ENCODE measurements around the gene SDR42E2.
"Not testable (repeated sequence)": the region's sequence is repeated elsewhere in the genome, so short reads cannot be mapped to it uniquely, and the experiment has no call there.

Gene SDR42E2

DNA sequence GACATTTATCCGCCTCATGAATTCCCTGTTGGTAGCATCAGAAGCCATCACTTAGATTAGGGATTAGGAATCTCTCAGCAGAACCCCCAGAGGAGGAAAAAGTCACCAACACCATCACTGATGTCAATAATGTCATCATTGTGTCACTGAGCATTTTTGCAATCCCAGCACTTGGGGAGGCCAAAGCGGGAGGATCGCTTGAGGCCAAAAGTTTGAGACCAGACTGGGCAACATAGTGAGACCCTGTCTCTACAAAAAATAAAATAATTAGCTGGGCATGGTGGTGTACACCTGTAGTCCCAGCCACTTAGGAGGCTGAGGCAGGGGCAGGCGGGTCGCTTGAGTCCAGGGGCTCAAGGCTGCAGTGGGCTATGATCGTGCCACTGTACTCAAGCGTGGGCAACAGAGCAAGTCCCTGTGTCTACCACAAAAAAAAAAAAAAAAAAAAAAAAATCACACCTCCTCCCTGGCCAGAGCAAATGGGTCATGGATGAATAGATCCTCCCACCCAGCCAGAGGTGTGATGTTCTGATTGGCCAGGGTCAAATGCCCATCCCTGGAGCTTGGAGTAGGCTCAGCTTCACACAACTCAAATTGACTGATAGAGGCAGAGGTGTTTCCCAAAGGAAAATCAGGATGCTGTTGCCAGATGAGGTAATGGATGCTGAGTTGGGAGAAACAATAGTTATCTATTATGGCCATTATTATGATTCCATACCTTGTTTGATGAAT is 38.4 kb upstream of the SDR42E2 start:
- H3K9me3 Mint-ChIP-seq, result peaks cover 6% of the 10 kb centered on the region
- TF ChIP-seq, protein P1, sequence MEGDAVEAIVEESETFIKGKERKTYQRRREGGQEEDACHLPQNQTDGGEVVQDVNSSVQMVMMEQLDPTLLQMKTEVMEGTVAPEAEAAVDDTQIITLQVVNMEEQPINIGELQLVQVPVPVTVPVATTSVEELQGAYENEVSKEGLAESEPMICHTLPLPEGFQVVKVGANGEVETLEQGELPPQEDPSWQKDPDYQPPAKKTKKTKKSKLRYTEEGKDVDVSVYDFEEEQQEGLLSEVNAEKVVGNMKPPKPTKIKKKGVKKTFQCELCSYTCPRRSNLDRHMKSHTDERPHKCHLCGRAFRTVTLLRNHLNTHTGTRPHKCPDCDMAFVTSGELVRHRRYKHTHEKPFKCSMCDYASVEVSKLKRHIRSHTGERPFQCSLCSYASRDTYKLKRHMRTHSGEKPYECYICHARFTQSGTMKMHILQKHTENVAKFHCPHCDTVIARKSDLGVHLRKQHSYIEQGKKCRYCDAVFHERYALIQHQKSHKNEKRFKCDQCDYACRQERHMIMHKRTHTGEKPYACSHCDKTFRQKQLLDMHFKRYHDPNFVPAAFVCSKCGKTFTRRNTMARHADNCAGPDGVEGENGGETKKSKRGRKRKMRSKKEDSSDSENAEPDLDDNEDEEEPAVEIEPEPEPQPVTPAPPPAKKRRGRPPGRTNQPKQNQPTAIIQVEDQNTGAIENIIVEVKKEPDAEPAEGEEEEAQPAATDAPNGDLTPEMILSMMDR (IDR thresholded peaks at IDR 0.05), result no peak
- H3K4me1 Mint-ChIP-seq, result no peaks in the 10 kb centered on the region
- H3K27ac Mint-ChIP-seq, result no peak overlapping the region
- H3K36me3 Mint-ChIP-seq (ENCODE audit: low read depth), result no peaks in the 10 kb centered on the region
- DNase-seq, result no peak
- no peak overlapping the region for H3K4me3 Mint-ChIP-seq
- H3K27me3 Mint-ChIP-seq (ENCODE audit: low read depth, poor library complexity), result peaks cover 35% of the 10 kb centered on the region

DNA sequence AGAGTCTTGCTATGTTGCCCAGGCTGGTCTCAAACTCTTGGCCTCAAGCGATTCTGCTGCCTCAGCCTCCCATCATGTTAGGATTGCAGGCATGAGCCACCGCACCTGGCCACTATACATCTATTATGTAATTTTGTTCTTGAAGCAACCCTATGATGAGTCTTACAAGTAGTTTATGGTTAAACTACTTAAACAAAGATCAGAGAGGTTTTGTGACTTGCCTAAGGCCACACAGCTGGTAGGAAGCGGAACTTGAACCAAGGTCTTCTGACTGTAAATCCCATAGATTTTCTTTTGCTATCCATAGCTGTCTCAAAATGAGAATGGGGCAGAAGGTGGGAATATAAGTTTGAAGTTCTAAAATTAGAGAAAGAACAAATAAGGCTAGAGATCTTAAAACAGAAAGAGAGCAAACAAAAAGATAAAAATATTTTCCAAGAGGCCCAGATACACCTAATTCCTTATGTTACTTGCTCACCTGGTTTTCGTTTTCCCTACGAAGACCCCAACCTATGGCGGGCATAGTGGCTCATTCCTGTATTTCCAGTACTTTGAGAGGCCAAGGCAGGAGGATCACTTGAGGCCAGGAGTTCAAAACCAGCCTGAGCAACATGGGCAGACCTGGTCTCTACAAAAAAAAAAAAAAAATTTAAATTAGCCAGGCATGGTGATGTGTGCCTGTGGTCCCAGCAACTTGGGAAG is 37.6 kb upstream of the SDR42E2 start:
- no peak overlapping the region for H3K27ac Mint-ChIP-seq
- DNase-seq, result no peak
- TF ChIP-seq, protein P1 (IDR thresholded peaks at IDR 0.05), result no peak
- H3K27me3 Mint-ChIP-seq (ENCODE audit: low read depth, poor library complexity), result peaks cover 41% of the 10 kb centered on the region
- no peaks in the 10 kb centered on the region for H3K36me3 Mint-ChIP-seq (ENCODE audit: low read depth)
- peaks cover 6% of the 10 kb centered on the region for H3K9me3 Mint-ChIP-seq
- no peaks in the 10 kb centered on the region for H3K4me1 Mint-ChIP-seq
- H3K4me3 Mint-ChIP-seq, result no peak overlapping the region

DNA sequence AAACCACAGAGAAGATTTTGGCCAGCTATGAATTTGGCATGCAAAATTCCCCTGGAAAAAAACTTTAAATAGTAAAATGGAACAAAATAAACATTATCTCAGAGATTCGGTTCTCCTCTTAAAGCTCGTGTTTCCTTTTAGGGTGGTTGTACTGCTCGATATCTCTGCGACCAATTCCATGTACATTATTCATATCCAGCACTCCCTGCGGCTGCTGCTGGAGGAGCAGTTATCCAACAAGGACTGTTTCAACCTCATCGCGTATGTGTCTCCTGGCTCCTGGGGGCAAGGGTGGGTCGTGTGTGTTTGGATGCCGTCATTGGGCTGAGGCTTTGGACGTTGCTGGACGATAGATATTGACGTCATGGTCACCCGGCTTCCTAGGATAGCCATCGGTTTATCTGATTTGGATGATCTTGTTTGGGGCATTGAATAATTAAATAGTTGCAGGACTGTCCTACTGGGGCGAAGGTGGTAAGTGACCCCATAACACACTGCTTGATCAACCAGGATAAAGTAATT is 36.2 kb upstream of the SDR42E2 start:
- H3K9me3 Mint-ChIP-seq, result peaks cover 6% of the 10 kb centered on the region
- no peak overlapping the region for H3K27ac Mint-ChIP-seq
- TF ChIP-seq, protein P1 (IDR thresholded peaks at IDR 0.05), result no peak
- no peaks in the 10 kb centered on the region for H3K36me3 Mint-ChIP-seq (ENCODE audit: low read depth)
- no peak overlapping the region for H3K4me3 Mint-ChIP-seq
- no peak for DNase-seq
- H3K27me3 Mint-ChIP-seq (ENCODE audit: low read depth, poor library complexity), result peaks cover 34% of the 10 kb centered on the region
- H3K4me1 Mint-ChIP-seq, result no peaks in the 10 kb centered on the region

DNA sequence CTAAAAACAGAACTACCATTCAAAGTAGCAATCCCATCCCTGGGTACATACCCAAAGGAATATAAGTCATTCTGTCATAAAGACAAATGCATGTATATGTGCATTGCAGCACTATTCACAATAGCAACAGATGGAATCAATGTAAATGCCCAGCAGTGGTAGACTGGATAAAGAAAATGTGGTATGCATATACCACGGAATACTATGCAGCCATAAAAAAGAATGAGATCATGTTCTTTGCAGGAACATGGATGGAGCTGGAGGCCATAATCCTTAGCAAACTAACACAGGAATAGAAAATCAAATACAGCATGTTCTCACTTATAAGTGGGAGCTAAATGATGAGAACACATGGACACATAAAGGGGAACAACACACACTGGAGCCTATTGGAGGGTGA is 33.8 kb upstream of the SDR42E2 start:
- H3K27ac Mint-ChIP-seq; H3K4me3 Mint-ChIP-seq; H3K36me3 Mint-ChIP-seq (ENCODE audit: low read depth); H3K4me1 Mint-ChIP-seq; DNase-seq; H3K9me3 Mint-ChIP-seq: not testable (repeated sequence)
- peaks cover 19% of the 10 kb centered on the region for H3K27me3 Mint-ChIP-seq (ENCODE audit: low read depth, poor library complexity)

DNA sequence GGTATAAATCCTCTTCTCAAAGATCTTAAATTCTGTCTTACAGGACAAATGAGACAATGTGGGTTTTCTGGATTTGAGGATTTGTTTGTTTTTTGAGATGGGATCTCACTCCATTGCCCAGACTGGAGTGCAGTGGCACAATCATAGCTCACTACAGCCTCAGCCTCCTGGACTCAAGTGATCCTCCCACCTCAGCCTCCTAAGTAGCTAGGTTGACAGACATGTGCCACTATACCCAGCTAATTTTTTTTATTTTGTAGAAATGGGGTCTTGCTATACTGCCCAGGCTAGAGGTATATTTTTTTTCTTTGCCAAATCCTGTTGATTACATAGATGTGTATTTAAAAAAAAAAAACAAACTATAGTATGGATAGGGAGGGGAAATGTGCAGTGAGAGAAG is 31.8 kb upstream of the SDR42E2 start:
- H3K36me3 Mint-ChIP-seq (ENCODE audit: low read depth), result no peaks in the 10 kb centered on the region
- H3K27me3 Mint-ChIP-seq (ENCODE audit: low read depth, poor library complexity), result peaks cover 25% of the 10 kb centered on the region
- no peak for DNase-seq
- no peak overlapping the region for H3K4me3 Mint-ChIP-seq
- H3K9me3 Mint-ChIP-seq, result peaks cover 6% of the 10 kb centered on the region
- H3K27ac Mint-ChIP-seq, result no peak overlapping the region
- TF ChIP-seq, protein P1 (IDR thresholded peaks at IDR 0.05), result no peak
- H3K4me1 Mint-ChIP-seq, result no peaks in the 10 kb centered on the region

DNA sequence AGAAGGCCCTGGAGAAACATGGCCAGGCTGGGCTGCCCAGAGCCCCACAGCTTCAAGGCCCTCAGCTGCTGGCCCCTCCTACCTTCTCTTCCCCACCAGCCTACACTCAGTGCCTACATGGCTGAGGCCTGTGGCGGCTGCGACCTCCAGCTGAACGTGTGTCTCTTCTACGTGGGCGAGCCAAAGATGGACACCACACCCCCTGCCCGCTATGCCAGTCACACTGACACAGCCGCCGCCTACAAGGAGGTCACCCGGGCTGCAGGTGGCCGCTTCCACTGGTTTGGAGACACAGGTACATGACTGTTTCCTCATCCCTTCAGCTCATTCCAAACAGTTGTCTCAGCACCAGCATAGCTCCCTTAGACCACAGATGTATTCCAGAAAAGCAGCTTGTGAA is 29.5 kb upstream of the SDR42E2 start:
- TF ChIP-seq, protein P1 (IDR thresholded peaks at IDR 0.05), result no peak
- no peak overlapping the region for H3K27ac Mint-ChIP-seq
- H3K27me3 Mint-ChIP-seq (ENCODE audit: low read depth, poor library complexity), result peaks cover 29% of the 10 kb centered on the region
- no peak for DNase-seq
- H3K4me3 Mint-ChIP-seq, result no peak overlapping the region
- no peaks in the 10 kb centered on the region for H3K4me1 Mint-ChIP-seq
- H3K9me3 Mint-ChIP-seq, result peaks cover 4% of the 10 kb centered on the region
- H3K36me3 Mint-ChIP-seq (ENCODE audit: low read depth), result no peaks in the 10 kb centered on the region
